SK-N-SH (cell line): ENCODE measurements around the gene KIAA1549.

Source experiments
- CTCF ChIP-seq: fragments of 200-600 bp; sonication (generic); IDR thresholded peaks from 2 replicates; pipeline ENCODE4 v1.6.1; 2017; ENCODE audit warnings: antibody characterized with exemption, mild to moderate bottlenecking, moderate library complexity
- EP300 ChIP-seq, 2 experiments: IDR thresholded peaks; 2 replicates each; pipeline versions ENCODE4 v1.4.0 to v1.6.1; 2012; ENCODE audit warnings: borderline replicate concordance in 1 of 2, low read depth in 1 of 2, low read length in 1 of 2
- FOXM1 ChIP-seq: IDR thresholded peaks from 2 replicates; pipeline ENCODE4 v1.4.0; 2012; ENCODE audit warnings: low read depth, mild to moderate bottlenecking
- IRF3 ChIP-seq: fragments of 150-350 bp; IDR thresholded peaks from 2 replicates; pipeline ENCODE4 v1.6.1; 2016; ENCODE audit warnings: mild to moderate bottlenecking, low read depth, low read length
- JUND ChIP-seq: IDR thresholded peaks from 2 replicates; pipeline ENCODE4 v1.4.0; 2012
- MXI1 ChIP-seq: IDR thresholded peaks from 2 replicates; pipeline ENCODE4 v1.6.1; 2012; ENCODE audit warnings: mild to moderate bottlenecking, low read depth, low read length, improper control_type of control experiment
- NRF1 ChIP-seq: IDR thresholded peaks from 2 replicates; pipeline ENCODE4 v1.6.1; 2012; ENCODE audit warnings: low read depth, mild to moderate bottlenecking, low read length
- POLR2AphosphoS5 ChIP-seq: IDR thresholded peaks from 2 replicates; pipeline ENCODE4 v1.6.1; 2012; ENCODE audit warnings: low read depth, low read length
- REST ChIP-seq: IDR thresholded peaks from 2 replicates; pipeline ENCODE4 v1.6.1; 2012; ENCODE audit warnings: mild to moderate bottlenecking, low read depth, low read length, moderate library complexity
- RXRA ChIP-seq: IDR thresholded peaks from 2 replicates; pipeline ENCODE4 v1.4.0; 2012; ENCODE audit warnings: low read depth, mild to moderate bottlenecking, borderline replicate concordance
- SMC3 ChIP-seq: IDR thresholded peaks from 2 replicates; pipeline ENCODE4 v1.6.1; 2012; ENCODE audit warnings: low read depth, low read length, improper control_type of control experiment
- TAF1 ChIP-seq: IDR thresholded peaks from 2 replicates; pipeline ENCODE4 v1.6.1; 2012; ENCODE audit warnings: low read depth, mild to moderate bottlenecking, low read length, moderate library complexity, borderline replicate concordance
- USF1 ChIP-seq: IDR thresholded peaks from 2 replicates; pipeline ENCODE4 v1.4.0; 2012; ENCODE audit warnings: low read depth, borderline replicate concordance

GRCh38 chr7:139026551-139026950 is 45.4 kb upstream of the KIAA1549 start:
- TF ChIP-seq CTCF (no peak), MXI1 (no peak), RXRA (no peak), SMC3 (no peak), EP300 (IDR thresholded peaks at IDR 0.05; ENCODE audit: borderline replicate concordance in 1 of 2, low read depth in 1 of 2, low read length in 1 of 2) (no peak), NRF1 (no peak), REST (no peak), USF1 (no peak), JUND (no peak), IRF3 (no peak), POLR2AphosphoS5 (no peak), TAF1 (no peak), FOXM1 (no peak)
